Osteocyte (in vitro differentiated cells): ENCODE measurements around the gene TTF2. TPM values are rescaled to one million over a fixed set of nuclear protein-coding genes. Genes with fewer than 3 reads are reported as not detected.

Experiments used
- DNase-seq: peaks from one replicate; pipeline ENCODE4 v3.0.0; 2021; ENCODE audit warnings: mixed read lengths; ENCODE audit not compliant: unreplicated experiment; ENCODE audit errors: extremely low spot score
- H3K27ac Mint-ChIP-seq: one replicate; pipeline ENCODE4 v1.8.0; 2021; ENCODE audit warnings: mild to moderate bottlenecking, mixed read lengths; ENCODE audit not compliant: unreplicated experiment
- H3K27me3 Mint-ChIP-seq: one replicate; pipeline ENCODE4 v1.8.0; 2021; ENCODE audit warnings: mixed read lengths; ENCODE audit not compliant: unreplicated experiment
- H3K36me3 Mint-ChIP-seq: one replicate; pipeline ENCODE4 v1.8.0; 2021; ENCODE audit warnings: mixed read lengths; ENCODE audit not compliant: unreplicated experiment
- H3K4me1 Mint-ChIP-seq: one replicate; pipeline ENCODE4 v1.8.0; 2021; ENCODE audit warnings: mixed read lengths; ENCODE audit not compliant: unreplicated experiment
- H3K4me3 Mint-ChIP-seq: one replicate; pipeline ENCODE4 v1.8.0; 2021; ENCODE audit warnings: mild to moderate bottlenecking, moderate library complexity, mixed read lengths; ENCODE audit not compliant: unreplicated experiment
- H3K9me3 Mint-ChIP-seq: one replicate; pipeline ENCODE4 v1.8.0; 2021; ENCODE audit warnings: mixed read lengths; ENCODE audit not compliant: unreplicated experiment
- total RNA-seq: library from RNA; stranded (reverse); gene quantifications from 2 replicates; pipeline ENCODE4 v1.2.1, GENCODE V29; 2021
- TF ChIP-seq, protein P1 (sequence below): fragments of 200-600 bp; sonication (generic); IDR thresholded peaks from 2 replicates; pipeline ENCODE4 v1.5.0; 2021; ENCODE audit warnings: antibody characterized with exemption, mild to moderate bottlenecking, moderate library complexity

TTF2 gene
- total RNA-seq, 1 donor from 2014 or later, result 17.4 TPM

DNA sequence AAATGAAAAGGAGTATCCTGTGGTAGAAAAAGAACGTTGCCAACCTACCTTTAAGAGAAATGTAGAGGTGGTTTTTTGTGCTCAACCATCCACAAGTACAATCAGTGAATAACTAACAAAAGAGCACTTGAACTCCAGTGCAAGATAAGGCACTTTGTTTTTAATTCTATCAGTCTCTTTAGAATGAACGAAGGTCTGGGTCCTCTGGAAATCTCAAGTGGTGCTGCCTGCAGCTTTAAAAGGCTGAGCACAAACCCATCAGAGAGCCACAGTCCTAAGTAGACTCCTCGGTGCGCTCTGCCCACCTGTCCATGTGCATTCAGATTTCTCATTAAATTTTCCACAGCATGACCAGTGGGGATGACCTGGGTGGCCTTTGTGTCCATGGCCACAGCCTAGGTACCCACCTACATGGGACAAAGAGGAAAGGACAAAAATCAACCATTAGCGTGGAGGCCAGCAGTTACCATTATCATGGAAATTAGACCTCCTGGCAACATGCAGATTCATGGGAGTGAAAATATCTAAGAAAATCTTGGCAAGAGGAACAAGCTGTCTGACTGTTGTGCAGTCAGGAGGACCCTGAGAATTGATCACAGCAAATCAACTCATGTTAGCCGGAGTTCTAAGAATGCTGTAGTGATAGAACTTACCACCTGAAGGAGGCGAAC lies 52.1 kb downstream of the TTF2 start:
- no peak for DNase-seq
- Mint-ChIP-seq H3K27me3 (no peaks in the 10 kb centered on the region), H3K4me3 (no peak overlapping the region), H3K9me3 (no peaks in the 10 kb centered on the region), H3K27ac (no peak overlapping the region), H3K36me3 (peaks cover 25% of the 10 kb centered on the region), H3K4me1 (peaks cover 4% of the 10 kb centered on the region)
- TF ChIP-seq, protein P1, sequence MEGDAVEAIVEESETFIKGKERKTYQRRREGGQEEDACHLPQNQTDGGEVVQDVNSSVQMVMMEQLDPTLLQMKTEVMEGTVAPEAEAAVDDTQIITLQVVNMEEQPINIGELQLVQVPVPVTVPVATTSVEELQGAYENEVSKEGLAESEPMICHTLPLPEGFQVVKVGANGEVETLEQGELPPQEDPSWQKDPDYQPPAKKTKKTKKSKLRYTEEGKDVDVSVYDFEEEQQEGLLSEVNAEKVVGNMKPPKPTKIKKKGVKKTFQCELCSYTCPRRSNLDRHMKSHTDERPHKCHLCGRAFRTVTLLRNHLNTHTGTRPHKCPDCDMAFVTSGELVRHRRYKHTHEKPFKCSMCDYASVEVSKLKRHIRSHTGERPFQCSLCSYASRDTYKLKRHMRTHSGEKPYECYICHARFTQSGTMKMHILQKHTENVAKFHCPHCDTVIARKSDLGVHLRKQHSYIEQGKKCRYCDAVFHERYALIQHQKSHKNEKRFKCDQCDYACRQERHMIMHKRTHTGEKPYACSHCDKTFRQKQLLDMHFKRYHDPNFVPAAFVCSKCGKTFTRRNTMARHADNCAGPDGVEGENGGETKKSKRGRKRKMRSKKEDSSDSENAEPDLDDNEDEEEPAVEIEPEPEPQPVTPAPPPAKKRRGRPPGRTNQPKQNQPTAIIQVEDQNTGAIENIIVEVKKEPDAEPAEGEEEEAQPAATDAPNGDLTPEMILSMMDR, result no peak

DNA sequence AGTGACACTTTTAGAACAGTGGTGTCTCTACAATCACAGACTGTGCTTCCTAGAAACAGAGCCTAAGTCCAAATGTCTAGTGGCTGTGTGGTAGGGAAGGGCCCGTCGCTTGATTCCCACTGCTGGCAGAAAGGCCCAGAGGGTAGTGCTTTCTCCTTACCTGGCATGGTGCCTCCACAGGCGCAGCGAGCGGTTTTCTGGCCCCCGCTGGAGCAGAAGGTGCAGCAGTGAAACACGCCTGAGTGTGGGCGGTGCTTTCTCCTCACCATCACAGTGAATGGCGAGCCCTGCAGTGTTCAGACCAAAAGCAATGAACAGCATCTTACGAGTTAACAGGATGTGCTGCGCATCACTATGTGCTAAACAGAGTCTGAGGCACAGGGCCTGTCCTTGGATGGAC lies 53.1 kb downstream of the TTF2 start:
- H3K27me3 Mint-ChIP-seq, result no peaks in the 10 kb centered on the region
- no peak for DNase-seq
- H3K4me3 Mint-ChIP-seq, result no peak overlapping the region
- H3K9me3 Mint-ChIP-seq, result no peaks in the 10 kb centered on the region
- peaks cover 4% of the 10 kb centered on the region for H3K4me1 Mint-ChIP-seq
- peaks cover 21% of the 10 kb centered on the region for H3K36me3 Mint-ChIP-seq
- TF ChIP-seq, protein P1, result no peak
- H3K27ac Mint-ChIP-seq, result no peak overlapping the region

DNA sequence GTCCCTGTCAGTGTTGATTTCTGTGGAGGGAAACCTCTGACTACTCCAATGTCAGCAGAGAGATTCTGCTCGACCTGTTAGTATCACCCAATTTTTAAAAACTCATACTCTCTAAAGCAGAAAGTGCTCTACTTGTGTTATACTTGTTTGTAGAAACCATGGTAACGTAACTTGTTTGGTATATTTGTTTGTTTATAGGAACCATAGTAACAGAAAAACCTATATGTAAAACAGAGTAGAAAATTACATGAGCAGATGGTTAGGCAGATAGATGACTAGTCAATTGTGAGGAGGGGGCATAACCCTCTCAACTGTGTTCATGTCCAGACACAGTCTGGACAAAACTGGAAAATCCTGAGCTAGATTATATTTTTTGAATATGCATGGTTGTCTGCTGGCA lies 54.8 kb downstream of the TTF2 start:
- peaks cover 9% of the 10 kb centered on the region for H3K36me3 Mint-ChIP-seq
- no peak for DNase-seq
- no peaks in the 10 kb centered on the region for H3K27me3 Mint-ChIP-seq
- H3K4me3 Mint-ChIP-seq, result no peak overlapping the region
- no peaks in the 10 kb centered on the region for H3K9me3 Mint-ChIP-seq
- TF ChIP-seq, protein P1, result no peak
- no peak overlapping the region for H3K27ac Mint-ChIP-seq
- peaks cover 4% of the 10 kb centered on the region for H3K4me1 Mint-ChIP-seq

DNA sequence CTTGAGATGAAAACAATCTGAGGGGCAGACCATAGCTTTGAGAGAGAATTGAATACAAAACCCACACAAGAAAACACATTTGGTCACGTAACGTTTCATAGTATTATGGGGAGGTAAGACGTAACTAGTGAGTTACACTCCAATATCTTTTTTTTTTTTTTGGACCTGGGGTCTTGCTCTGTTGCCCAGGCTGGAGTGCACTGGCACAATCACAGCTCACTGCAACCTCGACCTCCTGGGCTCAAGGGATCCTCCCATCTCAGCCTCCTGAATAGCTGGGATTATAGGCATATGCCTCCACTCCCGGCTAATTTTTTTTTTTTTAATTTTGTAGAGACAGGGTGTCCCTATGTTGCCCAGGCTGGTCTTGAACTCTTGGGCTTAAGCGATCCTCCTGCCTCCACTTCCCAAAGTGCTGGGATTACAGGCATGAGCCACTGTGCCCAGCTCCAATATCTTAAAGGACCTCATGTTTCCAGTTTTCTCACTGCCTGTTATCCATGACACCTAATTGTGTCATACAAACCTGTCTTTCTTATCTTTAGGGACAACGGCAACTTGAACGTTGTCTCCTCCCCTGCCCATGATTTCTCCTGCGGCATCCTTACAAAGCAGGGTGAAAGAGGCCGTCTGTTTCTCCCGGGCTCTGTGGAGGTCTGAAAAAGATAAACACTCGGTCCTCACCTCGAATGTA lies 56.1 kb downstream of the TTF2 start:
- H3K4me1 Mint-ChIP-seq, result peaks cover 13% of the 10 kb centered on the region
- no peak for DNase-seq
- no peak overlapping the region for H3K4me3 Mint-ChIP-seq
- H3K9me3 Mint-ChIP-seq, result no peaks in the 10 kb centered on the region
- H3K27me3 Mint-ChIP-seq, result no peaks in the 10 kb centered on the region
- H3K36me3 Mint-ChIP-seq, result peaks cover 8% of the 10 kb centered on the region
- TF ChIP-seq, protein P1, result no peak
- H3K27ac Mint-ChIP-seq, result no peak overlapping the region

DNA sequence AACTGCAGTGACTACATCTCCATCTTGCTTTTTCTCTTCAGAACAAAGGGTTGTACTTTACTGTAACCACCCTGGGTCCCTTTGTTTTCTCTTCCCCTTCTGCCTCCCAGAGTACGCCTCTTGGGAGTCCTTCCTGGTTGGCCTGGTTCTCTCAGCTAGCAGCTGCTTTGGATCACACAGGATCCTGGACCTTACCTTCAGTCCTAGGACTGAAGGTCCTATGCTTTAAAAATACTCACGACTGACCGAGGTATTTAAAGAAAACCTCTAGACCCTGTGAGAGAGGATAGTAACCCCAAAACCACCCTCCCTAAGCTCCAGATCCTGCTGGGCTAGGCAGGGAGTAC lies 56.6 kb downstream of the TTF2 start:
- Mint-ChIP-seq H3K9me3 (no peaks in the 10 kb centered on the region), H3K4me1 (peaks cover 13% of the 10 kb centered on the region), H3K36me3 (peaks cover 6% of the 10 kb centered on the region), H3K4me3 (no peak overlapping the region), H3K27me3 (no peaks in the 10 kb centered on the region), H3K27ac (no peak overlapping the region)
- TF ChIP-seq, protein P1, result no peak
- no peak for DNase-seq
